GM21825 (cell line): Measurements from ENCODE around the gene PRKAR2A.
A peak's percentile ranks its signal among the peaks of the same experiment; 100 is the strongest.
"Not testable (repeated sequence)": the region's sequence is repeated elsewhere in the genome, so short reads cannot be mapped to it uniquely, and the experiment has no call there.

Experiments
- ATAC-seq: cut with Tn5 transposase; IDR thresholded peaks from one replicate; pipeline ENCODE4 v1.9.1; 2021; ENCODE audit warnings: mild to moderate bottlenecking, moderate library complexity; ENCODE audit not compliant: unreplicated experiment

Gene PRKAR2A

DNA sequence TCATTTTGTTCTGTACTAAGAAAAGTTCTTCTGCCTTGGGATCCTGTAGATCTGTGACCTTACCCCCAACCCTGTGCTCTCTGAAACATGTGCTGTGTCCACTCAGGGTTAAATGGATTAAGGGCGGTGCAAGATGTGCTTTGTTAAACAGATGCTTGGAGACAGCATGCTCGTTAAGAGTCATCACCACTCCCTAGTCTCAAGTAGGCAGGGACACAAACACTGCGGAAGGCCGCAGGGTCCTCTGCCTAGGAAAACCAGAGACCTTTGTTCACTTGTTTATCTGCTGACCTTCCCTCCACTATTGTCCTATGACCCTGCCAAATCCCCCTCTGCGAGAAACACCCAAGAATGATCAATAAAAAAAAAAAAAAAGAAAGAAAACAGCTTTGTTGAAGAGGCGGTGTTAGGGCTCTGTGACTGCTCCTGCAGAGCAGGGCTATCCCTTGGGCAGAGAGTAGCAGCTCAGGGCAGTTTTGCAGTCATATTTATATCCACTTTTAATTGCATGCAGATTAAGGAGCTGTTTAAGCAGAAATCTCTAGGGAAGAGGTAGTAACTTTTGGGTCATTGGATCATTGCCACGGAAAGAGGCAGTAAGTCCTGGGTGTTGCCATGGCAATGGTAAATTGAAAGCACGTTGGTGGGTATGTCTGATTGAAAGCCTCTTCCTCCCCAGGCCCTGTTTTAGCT is 112.5 kb downstream of the PRKAR2A start:
- not testable (repeated sequence) for ATAC-seq

DNA sequence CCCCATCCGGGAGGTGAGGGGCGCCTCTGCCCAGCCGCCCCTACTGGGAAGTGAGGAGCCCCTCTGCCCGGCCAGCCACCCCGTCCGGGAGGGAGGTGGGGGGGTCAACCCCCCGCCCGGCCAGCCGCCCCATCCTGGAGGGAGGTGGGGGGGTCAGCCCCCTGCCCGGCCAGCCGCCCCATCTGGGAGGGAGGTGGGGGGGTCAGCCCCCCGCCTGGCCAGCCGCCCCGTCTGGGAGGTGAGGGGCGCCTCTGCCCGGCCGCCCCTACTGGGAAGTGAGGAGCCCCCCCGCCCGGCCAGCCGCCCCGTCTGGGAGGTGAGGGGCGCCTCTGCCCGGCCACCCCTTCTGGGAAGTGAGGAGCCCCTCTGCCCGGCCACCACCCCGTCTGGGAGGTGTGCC is 113.1 kb downstream of the PRKAR2A start:
- not testable (repeated sequence) for ATAC-seq

DNA sequence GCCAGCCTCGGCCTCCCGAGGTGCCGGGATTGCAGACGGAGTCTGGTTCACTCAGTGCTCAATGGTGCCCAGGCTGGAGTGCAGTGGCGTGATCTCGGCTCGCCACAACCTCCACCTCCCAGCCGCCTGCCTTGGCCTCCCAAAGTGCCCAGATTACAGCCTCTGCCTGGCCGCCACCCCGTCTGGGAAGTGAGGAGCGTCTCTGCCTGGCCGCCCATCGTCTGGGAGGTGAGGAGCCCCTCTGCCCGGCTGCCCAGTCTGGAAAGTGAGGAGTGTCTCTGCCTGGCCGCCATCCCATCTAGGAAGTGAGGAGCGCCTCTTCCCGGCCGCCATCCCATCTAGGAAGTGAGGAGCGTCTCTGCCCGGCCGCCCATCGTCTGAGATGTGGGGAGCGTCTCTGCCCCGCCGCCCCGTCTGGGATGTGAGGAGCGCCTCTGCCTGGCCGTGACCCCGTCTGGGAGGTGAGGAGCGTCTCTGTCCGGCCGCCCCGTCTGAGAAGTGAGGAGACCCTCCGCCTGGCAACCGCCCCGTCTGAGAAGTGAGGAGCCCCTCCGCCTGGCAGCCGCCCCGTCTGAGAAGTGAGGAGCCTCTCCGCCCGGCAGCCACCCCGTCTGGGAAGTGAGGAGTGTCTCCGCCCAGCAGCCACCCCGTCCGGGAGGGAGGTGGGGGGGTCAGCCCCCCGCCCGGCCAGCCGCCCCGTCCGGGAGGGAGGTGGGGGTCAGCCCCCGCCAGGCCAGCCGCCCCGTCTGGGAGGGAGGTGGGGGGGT is 113.7 kb downstream of the PRKAR2A start:
- not testable (repeated sequence) for ATAC-seq

DNA sequence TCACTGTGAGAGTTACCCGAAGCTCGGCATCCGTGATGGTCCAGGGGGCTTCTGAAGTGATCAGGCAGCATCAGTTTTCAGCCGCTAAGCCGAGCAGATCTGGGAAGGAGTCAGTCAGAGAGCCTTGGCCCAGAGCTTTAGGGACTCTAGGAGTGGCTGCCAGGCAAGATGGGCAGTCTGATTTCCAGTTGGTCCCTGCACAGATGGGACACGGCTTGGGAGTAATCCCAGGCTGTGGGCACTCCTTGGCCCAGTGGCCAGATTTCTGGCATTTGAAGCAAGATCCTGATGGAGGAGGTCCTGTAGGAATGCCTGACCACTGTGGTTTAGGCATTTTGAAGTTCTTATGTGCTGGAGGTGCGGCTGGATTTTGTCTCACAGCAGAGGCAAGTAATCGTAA is 120.2 kb downstream of the PRKAR2A start:
- no peak for ATAC-seq

DNA sequence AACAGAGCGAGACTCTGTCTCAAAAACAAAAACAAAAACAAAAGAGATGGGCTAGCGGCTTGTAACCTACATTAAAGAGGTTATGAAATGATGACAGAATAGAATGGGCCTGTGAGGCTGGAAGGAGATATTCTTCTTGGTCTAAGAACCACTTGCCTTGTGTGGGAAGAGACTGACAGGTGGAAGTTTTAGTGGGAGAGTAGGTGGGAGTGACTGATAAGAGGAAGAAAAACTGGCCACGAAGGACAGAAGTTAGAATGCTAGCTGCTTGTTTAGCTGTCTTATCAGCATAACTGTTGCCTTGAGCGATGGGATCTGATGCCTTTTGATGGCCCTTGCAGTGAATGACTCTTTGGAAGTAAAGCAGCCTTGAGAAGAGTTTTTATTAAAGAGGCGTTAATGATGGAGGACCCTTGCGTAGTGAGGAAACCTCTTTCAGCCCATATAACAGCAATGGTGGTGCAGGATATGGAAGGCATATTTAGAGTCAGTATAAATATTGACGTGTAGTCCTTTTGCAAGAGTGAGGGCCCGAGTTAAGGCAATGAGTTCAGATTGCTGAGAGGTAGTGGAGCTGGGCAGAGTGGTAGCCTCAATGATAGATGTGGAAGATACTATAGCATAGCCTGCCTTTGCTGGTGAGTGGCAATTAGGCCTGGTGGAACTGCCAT is 122.4 kb downstream of the PRKAR2A start:
- ATAC-seq, result not testable (repeated sequence)

DNA sequence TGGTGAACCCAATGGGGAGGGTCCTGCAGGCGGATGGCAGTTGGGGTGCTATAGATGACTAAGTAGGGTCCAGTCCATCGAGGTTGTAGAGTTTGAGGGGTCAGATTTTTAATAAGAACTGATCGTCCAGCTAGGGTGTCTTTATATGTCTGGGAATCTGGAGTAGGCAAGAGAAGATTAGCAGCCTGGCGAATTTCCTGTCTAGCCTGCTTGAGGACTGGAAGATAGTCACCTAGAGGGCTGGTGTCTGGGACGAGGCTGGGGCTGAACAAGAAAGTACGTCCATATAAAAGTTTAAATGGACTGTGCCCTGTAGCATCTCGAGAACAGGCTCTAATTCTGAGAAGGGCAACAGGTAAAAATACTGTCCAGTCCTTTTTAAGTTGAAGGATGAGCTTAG is 123.9 kb downstream of the PRKAR2A start:
- no peak for ATAC-seq

DNA sequence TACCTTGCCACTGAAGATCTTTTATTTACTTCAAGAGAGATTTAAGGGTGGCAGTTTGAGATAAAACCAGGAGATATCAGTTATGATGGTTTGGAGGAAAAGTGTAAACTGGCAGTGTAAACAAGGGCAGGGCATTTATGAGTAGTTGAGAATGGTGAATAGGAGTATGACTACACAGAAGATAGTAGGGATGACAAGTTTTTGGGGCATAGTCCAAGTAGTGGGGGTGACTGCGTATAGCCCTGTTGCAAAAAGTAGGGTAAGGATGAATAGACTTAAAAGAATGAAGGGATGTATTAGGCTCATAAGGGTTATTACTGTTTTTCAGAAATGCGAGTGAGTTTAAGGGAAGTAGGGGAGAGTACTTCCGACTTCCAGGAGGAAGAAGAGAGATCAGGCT is 124.4 kb downstream of the PRKAR2A start:
- ATAC-seq, result not testable (repeated sequence)

DNA sequence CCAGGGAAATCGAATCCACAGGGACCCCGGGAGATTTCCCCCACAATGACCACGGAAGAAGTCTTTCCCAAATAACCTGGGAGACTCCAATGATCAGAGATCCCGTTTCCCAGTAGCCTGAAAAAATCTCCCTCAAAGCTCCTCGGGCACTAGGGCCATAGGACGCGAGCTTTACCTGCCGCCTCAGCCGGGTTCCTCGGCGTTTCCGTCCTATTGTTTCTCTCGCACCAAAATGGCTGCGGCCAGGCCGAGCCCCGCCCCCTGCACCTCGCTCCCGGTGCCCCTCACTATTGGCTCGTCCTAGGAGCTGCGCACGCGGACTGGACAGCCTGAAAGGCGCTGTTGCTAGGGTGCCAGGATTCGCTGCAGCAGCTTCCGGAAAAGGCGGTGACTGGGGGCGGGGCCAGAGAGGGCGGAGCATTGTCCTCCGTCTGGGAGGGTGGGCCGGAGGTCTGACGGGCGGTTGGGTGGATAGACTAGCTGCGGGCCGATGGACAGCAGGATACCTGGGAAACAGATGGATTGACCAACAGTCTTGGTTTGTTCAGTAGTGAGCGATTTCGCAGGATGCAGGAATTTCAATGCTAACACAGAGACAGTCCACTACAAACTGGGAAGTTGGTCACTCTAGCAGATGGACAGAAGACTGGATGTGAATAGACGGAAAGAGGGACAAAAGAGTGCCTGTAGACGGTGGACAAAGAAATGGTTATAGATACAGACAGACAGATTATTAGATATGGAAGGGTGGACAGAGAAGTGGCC is 130.5 kb downstream of the PRKAR2A start, which contains the start of gene IP6K2:
IP6K2 (minus strand) TSS at position 240 of the 765 bp plus-strand sequence. CDS start 21,930 bp downstream, outside the sequence.
- ATAC-seq, result peak; percentile 96

DNA sequence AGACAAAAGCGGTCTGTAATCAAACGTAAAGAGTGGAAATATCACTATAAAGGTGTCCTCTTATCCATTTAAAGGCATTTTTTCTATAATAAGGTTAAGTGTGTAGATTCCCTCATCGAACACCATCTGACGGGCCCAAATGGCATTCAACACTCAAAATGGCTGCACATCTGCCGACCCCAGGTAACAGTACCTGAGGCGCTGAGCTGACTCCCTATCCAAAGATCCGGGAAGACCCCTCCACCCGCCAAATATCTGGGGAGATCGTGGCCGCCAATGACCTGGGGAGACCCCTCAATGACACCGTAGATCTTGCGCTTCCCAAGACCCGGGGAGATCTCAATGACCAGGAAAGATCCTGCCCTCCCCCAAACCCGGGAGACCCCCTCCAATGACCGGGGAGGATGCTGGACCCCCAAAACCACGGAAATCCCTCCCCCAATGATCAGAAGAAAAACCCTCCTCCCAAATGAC is 131.1 kb downstream of the PRKAR2A start:
- ATAC-seq, result no peak

DNA sequence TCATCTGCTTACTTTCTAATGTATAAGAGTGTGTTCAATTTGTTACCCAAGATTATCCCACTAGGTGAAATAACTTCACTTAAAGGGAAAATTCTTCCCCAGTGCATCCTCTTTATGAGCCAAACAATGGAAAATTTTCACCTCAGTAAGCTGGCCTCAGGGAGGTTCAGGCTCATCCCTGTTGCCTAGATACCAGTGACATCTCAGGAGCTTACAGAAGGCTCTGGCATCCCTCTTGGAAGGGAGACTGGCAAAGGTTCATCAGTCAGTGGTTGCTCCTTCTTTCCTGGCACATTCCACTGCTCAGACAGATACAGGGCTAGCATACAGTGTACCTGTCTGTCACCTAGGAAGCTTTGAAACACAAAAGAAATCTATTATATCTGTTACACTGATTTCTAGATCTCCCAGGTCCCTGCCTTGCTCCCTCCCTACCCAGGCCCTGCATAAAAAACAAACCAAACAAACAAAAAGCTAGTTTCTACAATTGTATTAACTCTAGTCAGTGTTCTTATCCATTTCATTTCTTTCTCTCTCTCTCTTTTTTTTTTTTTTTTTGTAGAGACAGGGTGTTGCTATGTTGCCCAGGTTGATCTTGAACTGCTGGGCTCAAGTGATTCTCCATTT is 132.4 kb downstream of the PRKAR2A start:
- ATAC-seq, result no peak

DNA sequence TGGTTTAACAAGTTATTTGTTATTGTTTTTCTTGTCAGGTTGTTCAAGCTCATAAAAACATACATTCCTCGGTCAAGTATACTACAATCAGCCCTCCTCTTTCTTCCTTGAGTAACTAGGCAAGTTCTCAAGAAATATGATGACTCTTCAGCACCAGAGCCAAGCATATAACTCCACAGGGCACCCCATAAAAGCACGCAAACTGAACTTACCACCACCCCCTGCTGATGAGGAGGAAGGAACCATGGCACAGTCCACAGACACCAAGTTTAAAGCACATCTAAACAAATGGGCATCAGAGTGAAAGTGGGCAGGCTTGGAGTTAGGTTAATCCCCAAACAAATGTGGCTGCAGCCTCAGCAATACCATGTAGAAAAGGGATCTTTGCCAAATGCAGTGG is 135.9 kb downstream of the PRKAR2A start:
- no peak for ATAC-seq

DNA sequence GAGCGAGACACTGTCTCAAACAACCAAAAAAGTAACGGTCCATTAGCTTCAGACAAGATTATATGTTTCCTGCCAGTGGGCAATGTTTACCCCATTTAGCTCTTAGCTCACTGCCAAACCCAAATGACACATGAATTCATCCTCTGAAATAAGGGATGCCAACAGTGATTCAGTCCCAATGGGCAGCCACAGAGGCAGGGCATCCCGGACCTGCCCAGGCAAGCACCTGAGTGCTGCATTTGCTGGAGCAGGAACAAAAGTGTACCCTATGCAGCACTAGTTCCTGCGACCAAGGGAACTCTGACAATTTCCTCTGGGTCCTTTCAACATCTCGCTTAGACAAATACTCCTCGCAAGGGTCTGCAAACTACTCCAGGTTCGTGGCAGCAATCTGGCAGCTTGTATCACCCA is 138.6 kb downstream of the PRKAR2A start:
- ATAC-seq, result no peak

DNA sequence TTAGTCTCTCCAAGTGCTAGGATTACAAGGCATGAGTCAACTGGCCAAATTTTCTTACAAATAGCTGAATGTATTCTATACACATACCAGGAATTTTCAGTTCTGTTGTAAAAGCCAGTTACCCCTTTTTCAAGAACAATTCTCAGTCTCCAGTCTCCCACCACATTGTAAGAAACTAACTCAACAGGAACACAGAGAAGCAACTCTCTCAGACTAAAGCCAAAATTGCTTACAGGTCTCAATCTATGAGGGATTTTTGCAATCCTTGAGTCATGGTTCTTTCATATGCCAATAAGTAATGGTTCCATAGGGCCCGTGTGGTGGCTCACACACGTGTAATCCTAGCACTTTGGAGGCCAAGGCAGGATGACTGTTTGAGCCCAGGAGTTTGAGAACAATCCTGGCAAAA is 139.2 kb downstream of the PRKAR2A start:
- no peak for ATAC-seq

DNA sequence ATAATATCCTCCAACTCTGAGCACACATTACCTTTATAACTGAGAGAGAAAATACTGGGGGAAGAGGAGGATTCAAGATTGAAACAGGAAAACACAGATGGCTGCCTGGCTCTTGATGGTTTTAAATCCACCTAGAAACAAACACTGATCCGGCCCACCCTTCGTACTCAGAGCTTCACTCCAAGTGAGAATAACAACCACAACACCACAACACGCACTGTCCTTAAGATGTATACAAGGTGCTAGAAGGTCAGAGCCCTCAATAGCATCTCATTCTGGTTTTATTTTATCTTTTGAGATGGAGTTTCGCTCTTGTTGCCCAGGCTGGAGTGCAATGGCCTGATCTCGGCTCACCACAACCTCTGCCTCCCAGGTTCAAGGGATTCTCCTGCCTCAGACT is 140.5 kb downstream of the PRKAR2A start:
- ATAC-seq, result no peak

DNA sequence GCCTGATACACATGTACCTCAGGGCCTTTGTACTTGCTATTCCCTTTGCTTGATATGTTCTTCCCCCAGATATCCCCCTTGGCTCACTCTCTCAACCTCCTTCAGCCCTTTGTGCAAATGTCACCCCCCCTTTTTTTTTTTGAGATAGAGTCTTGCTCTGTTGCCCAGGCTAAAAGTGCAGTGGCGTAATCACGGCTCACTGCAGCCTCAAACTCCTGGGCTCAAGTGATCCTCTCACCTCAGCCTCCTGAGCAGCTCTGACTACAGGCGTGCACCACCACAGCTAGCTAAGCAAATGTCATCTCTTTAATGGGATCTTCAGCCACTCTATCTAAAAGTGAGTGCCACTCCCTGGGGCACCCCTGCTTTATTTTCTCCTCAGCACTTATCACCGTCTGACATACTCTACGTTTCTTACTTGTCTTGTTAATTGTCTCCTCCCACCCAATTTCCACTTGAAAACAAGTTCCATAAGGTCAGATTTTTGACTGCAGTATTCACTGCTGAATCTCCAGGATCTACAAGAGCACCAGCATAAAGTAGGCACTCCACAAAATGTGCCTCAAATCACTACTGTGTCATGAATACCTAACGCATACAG is 145.3 kb downstream of the PRKAR2A start:
- ATAC-seq, result no peak

DNA sequence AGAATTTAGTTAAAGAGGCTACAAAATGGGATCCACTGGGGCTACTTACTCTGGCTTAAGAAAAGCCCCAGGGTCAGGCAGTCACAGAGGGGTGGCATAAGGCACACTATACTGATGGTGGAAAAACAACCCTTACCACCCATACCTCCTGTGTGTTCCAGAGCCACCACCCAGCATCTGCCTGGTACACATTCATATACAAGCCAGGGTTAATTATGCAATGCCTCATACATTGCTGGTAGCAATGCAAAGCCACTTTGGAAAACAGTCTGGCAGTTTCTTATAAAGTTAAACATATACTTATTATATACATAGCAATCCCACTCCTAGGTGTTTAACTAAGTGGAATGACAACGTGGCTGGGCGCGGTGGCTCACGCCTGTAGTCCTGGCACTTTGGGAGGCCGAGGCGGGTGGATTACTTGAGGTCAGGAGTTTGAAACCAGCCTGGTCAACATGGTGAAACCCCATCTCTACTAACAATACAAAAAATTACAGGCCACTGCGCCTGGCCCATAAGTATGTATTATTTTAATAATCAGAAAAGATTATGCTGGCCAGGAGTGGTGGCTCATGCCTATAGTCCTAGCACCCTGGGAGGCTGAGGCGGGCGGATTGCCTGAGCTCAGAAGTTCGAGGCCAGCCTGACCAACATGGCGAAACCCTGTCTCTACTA is 146.8 kb downstream of the PRKAR2A start:
- ATAC-seq, result no peak

DNA sequence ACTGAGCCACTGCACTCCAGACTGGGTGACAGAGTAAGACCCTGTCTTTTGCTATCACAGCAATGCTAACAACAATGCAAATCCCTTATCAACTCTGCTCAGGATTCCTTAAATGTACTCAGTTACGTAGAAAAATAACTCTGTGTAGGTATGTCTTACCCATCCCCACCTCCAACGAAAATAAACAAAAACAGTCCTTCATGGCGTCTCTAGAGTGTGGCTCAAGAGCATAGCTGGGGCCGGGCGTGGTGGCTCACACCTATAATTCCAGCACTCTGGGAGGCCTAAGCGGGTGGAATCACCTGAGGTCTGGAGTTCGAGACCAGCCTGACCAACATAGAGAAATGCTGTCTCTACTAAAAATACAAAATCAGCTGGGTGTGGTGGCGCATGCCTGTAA is 148.8 kb downstream of the PRKAR2A start:
- no peak for ATAC-seq

DNA sequence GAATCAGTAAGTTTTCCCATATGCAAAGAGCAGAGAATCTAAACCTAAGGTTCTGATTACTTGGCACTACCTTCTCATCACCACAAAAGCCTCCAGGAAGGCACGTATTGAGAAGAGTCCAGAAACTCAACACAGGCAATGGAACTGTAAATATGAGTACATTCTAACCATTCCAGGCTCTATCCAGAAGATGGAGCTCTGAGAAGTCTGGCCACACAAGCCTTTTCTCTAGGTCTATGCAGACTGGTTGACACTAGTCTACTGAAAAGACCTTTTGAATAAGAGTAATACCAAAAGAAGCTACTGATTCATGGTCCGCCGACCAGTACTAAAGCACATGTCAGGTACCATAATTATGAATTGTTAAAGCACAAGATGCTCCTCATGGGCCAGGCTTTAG is 149.7 kb downstream of the PRKAR2A start:
- no peak for ATAC-seq

DNA sequence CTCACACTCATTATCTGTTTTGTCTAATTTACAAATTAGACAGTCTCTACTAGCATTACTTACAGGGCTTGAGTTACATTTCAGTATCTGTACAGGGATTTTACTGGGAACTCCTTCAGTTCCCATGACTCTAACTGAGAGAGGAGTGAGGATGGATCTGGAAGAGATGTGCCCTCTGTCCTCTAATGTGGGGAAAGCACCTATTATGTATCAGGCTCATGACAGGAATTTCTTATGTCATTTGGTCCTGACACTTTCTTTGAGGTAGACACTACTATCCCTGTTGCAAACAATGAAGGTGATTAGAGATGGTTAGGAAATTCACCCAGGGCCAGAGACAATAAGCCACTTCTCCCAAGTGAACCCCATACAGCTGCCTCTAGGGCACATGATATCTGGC is 151.1 kb downstream of the PRKAR2A start:
- no peak for ATAC-seq
